SK-N-SH treated with all-trans-retinoic acid at 6 μM for 48 hours (cell line): ENCODE results near the gene RAB4B.
"Not testable (repeated sequence)": the region's sequence is repeated elsewhere in the genome, so short reads cannot be mapped to it uniquely, and the experiment has no call there.

ENCODE experiments used
- ATAC-seq: fragments of 200-7000 bp; cut with Tn5 transposase; 3 replicates; pipeline ENCODE4 v1.9.1; 2020; ENCODE audit warnings: mild to moderate bottlenecking, moderate library complexity
- BACH2 ChIP-seq: fragments of 250-450 bp; sonication (Bioruptor Pico); IDR thresholded peaks from 2 replicates; pipeline ENCODE4 v1.9.0; 2021; ENCODE audit warnings: mild to moderate bottlenecking, borderline replicate concordance
- CSDC2 ChIP-seq: fragments of 250-450 bp; sonication (Bioruptor Pico); IDR thresholded peaks from 2 replicates; pipeline ENCODE4 v1.5.0; 2020; ENCODE audit warnings: mild to moderate bottlenecking, moderate library complexity
- CSRNP3 ChIP-seq: fragments of 250-450 bp; sonication (Bioruptor Pico); IDR thresholded peaks from 2 replicates; pipeline ENCODE4 v1.5.1; 2021; ENCODE audit warnings: mild to moderate bottlenecking, moderate library complexity
- ESRRG ChIP-seq: fragments of 250-450 bp; sonication (Bioruptor Pico); IDR thresholded peaks from 2 replicates; pipeline ENCODE4 v1.6.1; 2021; ENCODE audit warnings: mild to moderate bottlenecking
- GLIS3 ChIP-seq: fragments of 250-450 bp; sonication (Bioruptor Pico); IDR thresholded peaks from 2 replicates; pipeline ENCODE4 v1.5.0; 2020; ENCODE audit warnings: mild to moderate bottlenecking, moderate library complexity
- ISL1 ChIP-seq: fragments of 250-450 bp; sonication (Bioruptor Pico); IDR thresholded peaks from 2 replicates; pipeline ENCODE4 v2.1.2; 2022; ENCODE audit warnings: mild to moderate bottlenecking, moderate library complexity
- OSR1 ChIP-seq: fragments of 250-450 bp; sonication (Bioruptor Pico); IDR thresholded peaks from 2 replicates; pipeline ENCODE4 v1.8.0; 2022; ENCODE audit warnings: moderate library complexity, mild to moderate bottlenecking, inconsistent platforms
- PATZ1 ChIP-seq: fragments of 250-450 bp; sonication (Bioruptor Pico); IDR thresholded peaks from 2 replicates; pipeline ENCODE4 v1.8.0; 2020; ENCODE audit warnings: mild to moderate bottlenecking, moderate library complexity, borderline replicate concordance
- POU6F1 ChIP-seq: fragments of 250-450 bp; sonication (Bioruptor Pico); IDR thresholded peaks from 2 replicates; pipeline ENCODE4 v1.8.0; 2021; ENCODE audit warnings: low read depth, mild to moderate bottlenecking, moderate library complexity, borderline replicate concordance
- PPARA ChIP-seq: fragments of 250-450 bp; sonication (Bioruptor Pico); IDR thresholded peaks from 2 replicates; pipeline ENCODE4 v1.5.0; 2020; ENCODE audit warnings: mild to moderate bottlenecking, borderline replicate concordance
- RARB ChIP-seq: fragments of 250-450 bp; sonication (Bioruptor Pico); IDR thresholded peaks from 2 replicates; pipeline ENCODE4 v1.8.0; 2021; ENCODE audit warnings: mild to moderate bottlenecking, moderate library complexity
- SNAI2 ChIP-seq: fragments of 250-450 bp; sonication (Bioruptor Pico); IDR thresholded peaks from 2 replicates; pipeline ENCODE4 v1.5.0; 2020; ENCODE audit warnings: mild to moderate bottlenecking, moderate library complexity
- TCF4 ChIP-seq: fragments of 250-450 bp; sonication (Bioruptor Pico); IDR thresholded peaks from 2 replicates; pipeline ENCODE4 v1.8.0; 2021; ENCODE audit warnings: mild to moderate bottlenecking, moderate library complexity, borderline replicate concordance
- ZC3H10 ChIP-seq: fragments of 250-450 bp; sonication (Bioruptor Pico); IDR thresholded peaks from 2 replicates; pipeline ENCODE4 v1.5.1; 2021; ENCODE audit warnings: mild to moderate bottlenecking, moderate library complexity
- ZFP30 ChIP-seq: fragments of 450-650 bp; formaldehyde crosslinking; IDR thresholded peaks from 2 replicates; pipeline ENCODE4 v1.5.0; 2022; ENCODE audit warnings: mild to moderate bottlenecking, moderate library complexity
- ZNF565 ChIP-seq: fragments of 450-650 bp; formaldehyde crosslinking; conservative IDR thresholded peaks from 2 replicates; pipeline ENCODE4 v1.5.0; 2020; ENCODE audit warnings: low read depth, mild to moderate bottlenecking, moderate library complexity
- ZNF70 ChIP-seq: fragments of 450-650 bp; formaldehyde crosslinking; IDR thresholded peaks from 2 replicates; pipeline ENCODE4 v1.5.0; 2020; ENCODE audit warnings: mild to moderate bottlenecking, moderate library complexity
- ZNF8 ChIP-seq: fragments of 450-650 bp; formaldehyde crosslinking; IDR thresholded peaks from 2 replicates; pipeline ENCODE4 v1.5.0; 2020; ENCODE audit warnings: mild to moderate bottlenecking, moderate library complexity
- TF ChIP-seq, protein P1 (sequence below): fragments of 250-450 bp; sonication (Bioruptor Pico); IDR thresholded peaks from 2 replicates; pipeline ENCODE4 v1.5.0; 2020; ENCODE audit warnings: mild to moderate bottlenecking, moderate library complexity

RAB4B gene

DNA sequence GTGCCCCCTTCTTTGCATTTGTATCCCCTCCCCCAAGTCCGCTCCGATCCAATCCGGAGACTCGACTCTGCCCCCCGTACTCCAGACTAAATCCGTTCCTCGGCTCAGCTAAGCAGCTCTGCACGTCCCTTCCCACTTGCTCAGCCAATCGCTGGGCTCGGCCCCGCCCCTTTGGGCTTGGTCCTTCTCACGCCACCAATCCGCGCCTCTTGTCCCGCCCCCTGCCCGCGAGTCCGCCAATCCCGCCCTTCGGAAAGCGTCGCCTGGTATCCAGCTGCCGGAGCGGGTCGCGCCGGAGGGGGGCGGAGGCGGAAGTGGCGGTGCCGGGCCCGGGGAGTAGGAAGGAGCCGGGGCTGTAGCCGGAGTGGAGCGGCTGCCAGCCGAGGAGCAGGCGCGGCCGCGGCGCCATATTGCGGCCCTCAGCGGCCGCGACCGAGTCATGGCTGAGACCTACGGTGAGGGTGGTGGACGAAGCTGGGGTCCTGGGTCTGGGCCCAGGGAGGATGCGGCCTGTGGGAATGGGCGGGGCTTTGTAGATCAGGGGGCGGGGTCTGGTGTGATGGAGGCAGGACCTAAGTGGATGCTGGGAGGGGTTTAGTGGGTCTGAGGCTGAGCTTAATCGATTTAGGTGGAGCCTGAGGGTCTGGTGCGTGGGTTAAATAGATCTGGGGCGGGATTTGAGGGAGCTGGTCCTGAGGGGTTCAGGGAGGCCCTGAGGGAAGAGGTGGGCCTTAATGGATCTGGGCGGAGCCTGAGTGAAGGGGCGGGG, at the start of gene RAB4B:
TSS of gene RAB4B (plus strand) at position 311 of the 769 bp plus-strand sequence. CDS start at position 440, 129 bp downstream.
- ATAC-seq, result peak; percentile 90
- TF ChIP-seq PPARA (no peak), TCF4 (CRISPR knock-in tag) (0 out of 2 replicates have a peak, but pooled peaks have one; percentile 13), ZNF70 (CRISPR knock-in tag) (no peak), ISL1 (no peak)

GRCh38 chr19:40730065-40730464, 48.0 kb upstream of the RAB4B start:
- not testable (repeated sequence) for ATAC-seq

DNA sequence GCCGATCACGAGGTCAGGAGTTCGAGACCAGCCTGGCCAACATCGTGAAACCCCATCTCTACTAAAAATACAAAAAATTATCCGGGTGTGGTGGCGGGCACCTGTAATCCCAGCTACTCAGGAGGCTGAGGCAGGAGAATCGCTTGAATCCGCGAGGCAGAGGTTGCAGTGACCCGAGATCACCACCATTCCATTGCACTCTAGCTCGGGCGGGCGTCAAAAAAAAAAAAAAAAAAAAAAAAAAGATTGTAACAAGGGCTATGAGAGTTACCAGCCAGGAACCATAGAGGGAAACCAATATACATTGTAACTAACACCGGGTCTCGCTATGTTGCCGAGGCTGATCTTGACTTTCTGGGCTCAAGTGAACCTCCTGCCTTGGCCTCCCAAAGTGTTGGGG, 45.7 kb upstream of the RAB4B start:
- ATAC-seq, result not testable (repeated sequence)

DNA sequence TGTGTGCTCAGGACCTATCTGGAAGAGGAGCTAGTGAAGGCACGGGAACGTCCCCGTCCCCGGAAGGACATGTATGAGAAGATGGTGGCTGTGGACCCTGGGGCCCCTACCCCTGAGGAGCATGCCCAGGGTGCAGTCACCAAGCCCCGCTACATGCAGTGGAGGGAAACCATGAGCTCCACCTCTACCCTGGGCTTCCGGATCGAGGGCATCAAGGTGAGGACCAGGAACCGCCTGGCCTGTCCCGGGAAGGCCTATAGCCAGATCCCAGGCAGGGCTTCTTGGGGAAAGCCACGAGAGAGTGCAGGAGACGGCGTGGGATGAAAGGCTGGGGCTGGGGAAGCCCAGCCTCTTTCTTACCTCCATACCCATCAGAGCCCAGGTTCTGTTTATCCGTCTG, 44.9 kb upstream of the RAB4B start:
- TF ChIP-seq CSRNP3 (CRISPR knock-in tag) (no peak), RARB (CRISPR knock-in tag) (no peak), CSDC2 (CRISPR knock-in tag) (no peak), ISL1 (no peak), POU6F1 (CRISPR knock-in tag) (no peak), PATZ1 (CRISPR knock-in tag) (no peak), SNAI2 (no peak), ZNF70 (CRISPR knock-in tag) (no peak), ESRRG (no peak), TCF4 (CRISPR knock-in tag) (no peak), ZNF565 (CRISPR knock-in tag) (no peak), ZC3H10 (no peak), GLIS3 (CRISPR knock-in tag) (no peak), PPARA (no peak), ZFP30 (CRISPR knock-in tag) (no peak), BACH2 (CRISPR knock-in tag) (no peak), OSR1 (CRISPR knock-in tag) (no peak), ZNF8 (CRISPR knock-in tag) (no peak)
- TF ChIP-seq, protein P1, sequence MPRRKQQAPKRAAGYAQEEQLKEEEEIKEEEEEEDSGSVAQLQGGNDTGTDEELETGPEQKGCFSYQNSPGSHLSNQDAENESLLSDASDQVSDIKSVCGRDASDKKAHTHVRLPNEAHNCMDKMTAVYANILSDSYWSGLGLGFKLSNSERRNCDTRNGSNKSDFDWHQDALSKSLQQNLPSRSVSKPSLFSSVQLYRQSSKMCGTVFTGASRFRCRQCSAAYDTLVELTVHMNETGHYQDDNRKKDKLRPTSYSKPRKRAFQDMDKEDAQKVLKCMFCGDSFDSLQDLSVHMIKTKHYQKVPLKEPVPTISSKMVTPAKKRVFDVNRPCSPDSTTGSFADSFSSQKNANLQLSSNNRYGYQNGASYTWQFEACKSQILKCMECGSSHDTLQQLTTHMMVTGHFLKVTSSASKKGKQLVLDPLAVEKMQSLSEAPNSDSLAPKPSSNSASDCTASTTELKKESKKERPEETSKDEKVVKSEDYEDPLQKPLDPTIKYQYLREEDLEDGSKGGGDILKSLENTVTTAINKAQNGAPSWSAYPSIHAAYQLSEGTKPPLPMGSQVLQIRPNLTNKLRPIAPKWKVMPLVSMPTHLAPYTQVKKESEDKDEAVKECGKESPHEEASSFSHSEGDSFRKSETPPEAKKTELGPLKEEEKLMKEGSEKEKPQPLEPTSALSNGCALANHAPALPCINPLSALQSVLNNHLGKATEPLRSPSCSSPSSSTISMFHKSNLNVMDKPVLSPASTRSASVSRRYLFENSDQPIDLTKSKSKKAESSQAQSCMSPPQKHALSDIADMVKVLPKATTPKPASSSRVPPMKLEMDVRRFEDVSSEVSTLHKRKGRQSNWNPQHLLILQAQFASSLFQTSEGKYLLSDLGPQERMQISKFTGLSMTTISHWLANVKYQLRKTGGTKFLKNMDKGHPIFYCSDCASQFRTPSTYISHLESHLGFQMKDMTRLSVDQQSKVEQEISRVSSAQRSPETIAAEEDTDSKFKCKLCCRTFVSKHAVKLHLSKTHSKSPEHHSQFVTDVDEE, result no peak
- no peak for ATAC-seq
